Hematopoietic multipotent progenitor cell treated with erythropoietin and hydrocortisone succinate and interleukin-3 and kit ligand, for 6 days (in vitro differentiated cells): Measurements from ENCODE around the gene PMF1.
A peak's percentile ranks its signal among the peaks of the same experiment; 100 is the strongest.

ENCODE experiments used
- DNase-seq: peaks from one replicate; pipeline ENCODE4 v3.0.0-alpha.2; 2015

The PMF1 gene

GRCh38 chr1:156241311-156241811 is 28.6 kb downstream of the PMF1 start:
- no peak for DNase-seq

- DNase-seq, result no peak
These were observed 29.1 kb downstream of the PMF1 start, which contains the start of gene BGLAP for GRCh38 chr1:156241926-156242325. Gene BGLAP, plus strand, starts transcription at chr1:156242184. Its CDS starts 48 bp downstream, at chr1:156242232.

- DNase-seq, result no peak
These were observed 29.9 kb downstream of the PMF1 start for GRCh38 chr1:156242738-156243137.

- peak; percentile 9 for DNase-seq
These were observed 31.3 kb downstream of the PMF1 start for GRCh38 chr1:156244126-156244525.

- DNase-seq, result no peak
These were observed 31.9 kb downstream of the PMF1 start for GRCh38 chr1:156244712-156245111.

- peak; percentile 67 for DNase-seq
These were observed 32.8 kb downstream of the PMF1 start for GRCh38 chr1:156245451-156246232.

- DNase-seq, result peak; percentile 16
These were observed 33.5 kb downstream of the PMF1 start for GRCh38 chr1:156246241-156246780.

- peak; percentile 12 for DNase-seq
These were observed 34.1 kb downstream of the PMF1 start for GRCh38 chr1:156246781-156247459.

GRCh38 chr1:156247460-156248322 is 34.9 kb downstream of the PMF1 start, which contains the start of gene PAQR6:
Gene PAQR6, minus strand, starts transcription at chr1:156248056. Its CDS starts 1,325 bp downstream, at chr1:156246731.
- peak; percentile 9 for DNase-seq

GRCh38 chr1:156248323-156248683 is 35.5 kb downstream of the PMF1 start:
- no peak for DNase-seq

- DNase-seq, result no peak
These were observed 36.8 kb downstream of the PMF1 start for GRCh38 chr1:156249593-156249992.

GRCh38 chr1:156251527-156251926 is 38.7 kb downstream of the PMF1 start:
- peak; percentile 56 for DNase-seq

GRCh38 chr1:156253634-156254033 is 40.8 kb downstream of the PMF1 start:
- DNase-seq, result no peak

GRCh38 chr1:156257711-156258110 is 44.9 kb downstream of the PMF1 start:
- DNase-seq, result peak; percentile 46

- DNase-seq, result no peak
These were observed 46.1 kb downstream of the PMF1 start for GRCh38 chr1:156258859-156259258.

GRCh38 chr1:156259805-156260204 is 47.0 kb downstream of the PMF1 start:
- DNase-seq, result peak; percentile 39

GRCh38 chr1:156260896-156261295 is 48.1 kb downstream of the PMF1 start:
- no peak for DNase-seq

- DNase-seq, result no peak
These were observed 49.9 kb downstream of the PMF1 start for GRCh38 chr1:156262461-156263287.

GRCh38 chr1:156263288-156263655 is 50.5 kb downstream of the PMF1 start:
- DNase-seq, result no peak

GRCh38 chr1:156266051-156266450 is 53.2 kb downstream of the PMF1 start:
- no peak for DNase-seq

- DNase-seq, result no peak
These were observed 55.5 kb downstream of the PMF1 start for GRCh38 chr1:156268336-156268735.

- no peak for DNase-seq
These were observed 57.5 kb downstream of the PMF1 start for GRCh38 chr1:156270314-156270713.
